Lung (tissue), 12 donors: ENCODE results near the gene SSBP3. TPM values are rescaled to one million over a fixed set of nuclear protein-coding genes. Genes with fewer than 3 reads are reported as not detected.

Experiments
- ATAC-seq: fragments of 200-7000 bp; cut with Tn5 transposase; one replicate; pipeline ENCODE4 v1.9.1; 2020; ENCODE audit warnings: moderate number of reproducible peaks; ENCODE audit not compliant: insufficient read depth, low FRiP score
- DNase-seq, 3 donors: peaks; one replicate each; pipeline ENCODE4 v3.0.0-alpha.2; 2013 to 2017
- H3K27ac ChIP-seq, 2 donors: one replicate each; pipeline ENCODE4 v1.5.1; 2013; ENCODE audit warnings: mild to moderate bottlenecking in 2 of 2, moderate library complexity in 2 of 2, control low read depth in 1 of 2, inconsistent platforms in 1 of 2, low read depth in 1 of 2, low read length in 1 of 2
- H3K27me3 ChIP-seq, 3 donors: one replicate each; pipeline ENCODE4 v1.5.1; 2013; ENCODE audit warnings: low read length in 2 of 3; ENCODE audit not compliant: control insufficient read depth in 3 of 3, insufficient read depth in 3 of 3
- H3K36me3 ChIP-seq, 4 donors: one replicate each; pipeline ENCODE4 v1.5.1; 2013; ENCODE audit warnings: low read length in 4 of 4, mild to moderate bottlenecking in 1 of 4, moderate library complexity in 1 of 4; ENCODE audit not compliant: control insufficient read depth in 4 of 4, insufficient read depth in 4 of 4
- H3K4me1 ChIP-seq, 5 donors: one replicate each; pipeline ENCODE4 v1.5.1; 2013; ENCODE audit warnings: low read length in 5 of 5, mild to moderate bottlenecking in 2 of 5, moderate library complexity in 1 of 5; ENCODE audit not compliant: control insufficient read depth in 5 of 5, insufficient read depth in 5 of 5
- H3K4me3 ChIP-seq: one replicate; pipeline ENCODE4 v1.5.1; 2013; ENCODE audit warnings: mild to moderate bottlenecking, control low read depth, moderate library complexity
- H3K9ac ChIP-seq, 2 donors: one replicate each; pipeline ENCODE4 v1.5.1; 2013; ENCODE audit warnings: low read length in 2 of 2, control low read depth in 1 of 2; ENCODE audit not compliant: insufficient read depth in 1 of 2
- H3K9me3 ChIP-seq, 4 donors: one replicate each; pipeline ENCODE4 v1.5.1; 2013; ENCODE audit warnings: low read length in 3 of 4, mild to moderate bottlenecking in 1 of 4, moderate library complexity in 1 of 4; ENCODE audit not compliant: control insufficient read depth in 4 of 4, insufficient read depth in 3 of 4
- WGBS, 2 donors: extraction: QIAGEN DNeasy Blood & Tissue Kit; methylation state at CpG; one replicate each; pipeline ENCODE4 v1.1.7; 2013; 5-methylcytosine and 5-hydroxymethylcytosine counted together
- polyA plus RNA-seq, 2 donors: library from polyadenylated mRNA; stranded (reverse); fragments of 200-250 nt; gene quantifications; one replicate each; pipeline ENCODE4 v1.2.1, GENCODE V29; 2013
- total RNA-seq, 2 donors: library from RNA; depleted of rRNA in 1 of 2; stranded (reverse); fragments of >200 nt in 1 of 2; gene quantifications; one replicate each; pipeline ENCODE4 v1.2.1, GENCODE V29; 2014 to 2021
- TF ChIP-seq, protein P1 (sequence below): IDR thresholded peaks from 2 replicates; pipeline ENCODE4 v1.5.1; 2012; ENCODE audit warnings: mild to moderate bottlenecking; ENCODE audit errors: control extremely low read depth, extremely low read depth
- donor health status: control.
- donor health status: control.
- donor health status: Bipolar disorder and iron deficiency.
- donor health status: healthy.
- donor health status: DM: yes; HTN: yes; CAD: no.

SSBP3 gene
- total and polyA plus RNA-seq, 4 donors, result 15.9 to 47.8 (median 34.8) TPM

DNA sequence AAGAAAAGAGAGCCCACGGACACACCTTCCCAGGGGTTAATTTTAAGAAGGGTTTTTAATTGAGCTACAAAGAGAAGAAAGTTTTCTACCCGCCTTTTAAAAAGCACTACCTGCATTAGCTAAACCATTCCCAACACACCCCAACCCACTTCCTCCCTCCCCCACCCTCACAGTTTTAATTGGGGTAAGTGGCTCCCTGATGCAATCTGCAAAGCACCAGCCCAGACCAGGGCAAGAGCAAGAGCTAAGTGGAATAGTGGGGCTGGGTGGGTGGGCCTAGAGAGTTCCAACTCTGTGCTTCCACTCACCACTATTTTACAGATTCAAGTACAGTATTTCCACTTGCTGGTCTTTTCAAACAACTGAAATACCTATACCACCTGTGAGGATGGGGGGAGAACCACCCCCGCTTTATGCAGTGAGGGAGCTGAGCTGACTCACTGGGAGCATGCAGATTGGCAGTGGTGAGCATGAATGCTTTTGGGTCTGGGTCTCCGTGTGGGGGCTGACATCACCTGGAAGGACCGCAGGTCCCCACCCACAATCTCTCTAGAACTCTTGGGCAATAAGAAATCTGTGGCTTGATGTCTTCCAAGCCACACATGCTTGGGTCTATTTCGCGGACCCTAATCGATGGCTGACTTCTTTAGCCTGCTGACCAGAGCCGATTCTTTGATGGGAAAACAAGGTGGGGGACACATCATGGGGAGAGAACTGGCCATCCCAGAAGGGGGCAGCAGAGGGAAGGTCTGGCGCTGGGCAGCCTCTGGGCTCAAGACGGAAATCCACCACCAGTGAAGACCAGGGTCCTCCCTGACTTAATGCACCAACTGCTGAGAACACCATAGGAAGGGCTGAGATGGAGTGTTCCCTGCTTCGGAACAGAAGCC is 95.5 kb downstream of the SSBP3 start:
- WGBS, 2 donors, result 66 to 74% methylated on average over 12 of the region's 12 CpGs
- peaks cover 23 to 58% (median 43%) of the 10 kb centered on the region in 5 donors for H3K4me1 ChIP-seq

DNA sequence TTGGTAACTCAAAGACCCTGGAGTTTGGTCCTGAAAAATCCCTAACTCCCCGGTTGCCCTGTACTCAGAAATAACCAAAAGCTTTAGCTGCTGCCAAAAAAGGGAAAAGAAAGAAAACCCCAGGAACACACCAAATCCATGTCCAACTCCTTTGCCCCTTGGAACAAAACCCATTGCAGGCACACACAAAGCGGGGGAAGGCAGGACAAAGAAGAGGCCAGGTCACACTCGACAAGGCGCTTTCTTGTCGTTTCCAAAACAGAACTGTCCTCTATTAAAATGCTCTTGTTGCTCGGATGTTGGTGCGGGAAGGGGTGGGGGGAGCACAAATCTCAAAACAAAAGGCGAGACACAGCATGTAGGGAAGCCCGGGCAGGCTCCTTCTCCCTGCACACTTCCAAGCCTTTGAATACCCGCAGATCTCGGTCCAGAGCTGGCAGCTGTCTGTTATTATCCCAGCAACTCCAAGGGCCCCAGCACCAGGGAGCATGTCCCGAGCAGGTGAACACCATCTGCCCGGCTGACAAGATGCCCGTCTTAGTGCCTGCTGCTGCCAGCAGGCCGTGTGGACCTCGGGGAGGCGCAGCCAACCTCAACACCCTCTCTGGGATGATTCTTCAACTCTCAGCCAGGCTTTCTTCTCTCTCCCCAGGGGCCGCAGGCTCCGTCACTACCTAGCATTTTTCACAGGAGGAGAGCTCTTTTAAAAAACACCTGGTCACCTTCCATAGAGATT is 96.4 kb downstream of the SSBP3 start:
- H3K9ac ChIP-seq, result no peak overlapping the region
- peaks cover 19 to 54% (median 39%) of the 10 kb centered on the region in 5 donors for H3K4me1 ChIP-seq
- TF ChIP-seq, protein P1, sequence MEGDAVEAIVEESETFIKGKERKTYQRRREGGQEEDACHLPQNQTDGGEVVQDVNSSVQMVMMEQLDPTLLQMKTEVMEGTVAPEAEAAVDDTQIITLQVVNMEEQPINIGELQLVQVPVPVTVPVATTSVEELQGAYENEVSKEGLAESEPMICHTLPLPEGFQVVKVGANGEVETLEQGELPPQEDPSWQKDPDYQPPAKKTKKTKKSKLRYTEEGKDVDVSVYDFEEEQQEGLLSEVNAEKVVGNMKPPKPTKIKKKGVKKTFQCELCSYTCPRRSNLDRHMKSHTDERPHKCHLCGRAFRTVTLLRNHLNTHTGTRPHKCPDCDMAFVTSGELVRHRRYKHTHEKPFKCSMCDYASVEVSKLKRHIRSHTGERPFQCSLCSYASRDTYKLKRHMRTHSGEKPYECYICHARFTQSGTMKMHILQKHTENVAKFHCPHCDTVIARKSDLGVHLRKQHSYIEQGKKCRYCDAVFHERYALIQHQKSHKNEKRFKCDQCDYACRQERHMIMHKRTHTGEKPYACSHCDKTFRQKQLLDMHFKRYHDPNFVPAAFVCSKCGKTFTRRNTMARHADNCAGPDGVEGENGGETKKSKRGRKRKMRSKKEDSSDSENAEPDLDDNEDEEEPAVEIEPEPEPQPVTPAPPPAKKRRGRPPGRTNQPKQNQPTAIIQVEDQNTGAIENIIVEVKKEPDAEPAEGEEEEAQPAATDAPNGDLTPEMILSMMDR, result no peak
- ATAC-seq, result no peak
- no peaks in the 10 kb centered on the region for H3K36me3 ChIP-seq
- H3K9me3 ChIP-seq, result no peaks in the 10 kb centered on the region
- H3K27ac ChIP-seq, result no peak overlapping the region
- H3K4me3 ChIP-seq, result no peak overlapping the region
- WGBS, 2 donors, result 74 to 86% methylated on average over 19 of the region's 19 CpGs
- peak; percentile 8 to 46 (median 44) for DNase-seq
- H3K27me3 ChIP-seq, result no peaks in the 10 kb centered on the region

More for the DNA sequence above, 95.5 kb downstream of the SSBP3 start:
- ATAC-seq, result no peak
- Histone ChIP-seq H3K36me3 (no peaks in the 10 kb centered on the region), H3K4me3 (no peak overlapping the region), H3K27me3 (no peaks in the 10 kb centered on the region), H3K9ac (no peak overlapping the region), H3K9me3 (no peaks in the 10 kb centered on the region), H3K27ac (no peak overlapping the region)
- TF ChIP-seq, protein P1, result no peak
- DNase-seq, result peak in 2 of 3 donors; percentile 54 to 57

DNA sequence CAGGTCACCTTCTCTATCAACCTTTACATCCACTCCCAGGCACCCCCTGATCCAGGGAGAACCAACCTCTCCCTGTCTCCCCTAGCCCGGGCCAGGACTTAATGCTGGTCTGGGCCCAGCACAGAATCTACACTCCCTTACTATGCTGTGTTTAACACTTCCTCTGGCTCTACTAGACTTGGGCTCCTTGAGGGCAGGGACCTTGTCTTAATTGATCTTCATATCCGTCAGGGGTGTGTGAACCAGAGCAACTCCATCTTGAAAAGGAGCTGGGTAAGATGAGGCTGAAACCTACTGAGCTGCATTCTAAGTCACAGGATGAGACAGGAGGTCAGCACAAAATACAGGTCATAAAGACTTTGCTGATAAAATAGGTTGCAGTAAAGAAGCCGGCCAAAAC is 98.9 kb downstream of the SSBP3 start:
- H3K4me1 ChIP-seq, result peaks cover 8 to 46% (median 28%) of the 10 kb centered on the region in 5 donors
- H3K9ac ChIP-seq, result no peak overlapping the region
- TF ChIP-seq, protein P1, result no peak
- no peak for DNase-seq
- WGBS, 2 donors, result 97 to 98% methylated on average over 3 of the region's 3 CpGs
- H3K27ac ChIP-seq, result no peak overlapping the region
- H3K27me3 ChIP-seq, result no peaks in the 10 kb centered on the region
- H3K9me3 ChIP-seq, result no peaks in the 10 kb centered on the region
- H3K4me3 ChIP-seq, result no peak overlapping the region
- no peak for ATAC-seq
- H3K36me3 ChIP-seq, result no peaks in the 10 kb centered on the region
